ENCODE measurements around the gene TCAP. TPM values are rescaled to one million over a fixed set of nuclear protein-coding genes. Genes with fewer than 3 reads are reported as not detected.

TCAP gene
- polyA plus RNA-seq, 1 donor from 2014 or later: 3.7 TPM

GRCh38 chr17:39650121-39650579 is 15.0 kb upstream of the TCAP start:
- no peaks in the 10 kb centered on the region for H3K9me3 ChIP-seq (ENCODE audit: low read length)
- no peaks in the 10 kb centered on the region for H4K20me1 ChIP-seq (ENCODE audit: insufficient read depth)
- no peak overlapping the region for H3K4me2 ChIP-seq (ENCODE audit: low read length)
- H3K9me2 ChIP-seq (ENCODE audit: insufficient read depth, low read length): no peaks in the 10 kb centered on the region
- no peak for TF ChIP-seq EP300 (conservative IDR thresholded peaks at IDR 0.05; ENCODE audit: poor library complexity, severe bottlenecking)
- TF ChIP-seq REST (IDR thresholded peaks at IDR 0.05; ENCODE audit: borderline replicate concordance): no peak
- TF ChIP-seq CTCF (IDR thresholded peaks at IDR 0.05; ENCODE audit: poor library complexity, severe bottlenecking): no peak
- TF ChIP-seq TAF1 (IDR thresholded peaks at IDR 0.05; ENCODE audit: low read depth): no peak
- TF ChIP-seq RAD21 (conservative IDR thresholded peaks at IDR 0.05): no peak
- no peak for TF ChIP-seq POLR2AphosphoS5 (IDR thresholded peaks at IDR 0.05)
- TF ChIP-seq SMC3 (conservative IDR thresholded peaks at IDR 0.05; ENCODE audit: poor library complexity): no peak
- TF ChIP-seq MXI1 (conservative IDR thresholded peaks at IDR 0.05; ENCODE audit: poor library complexity, severe bottlenecking): no peak
- TF ChIP-seq EZH2 (IDR thresholded peaks at IDR 0.05; ENCODE audit: borderline replicate concordance, insufficient read depth, low read length, poor library complexity, severe bottlenecking): no peak
- no peaks in the 10 kb centered on the region for H3K79me2 ChIP-seq (replicated peaks; ENCODE audit: insufficient read depth, low read length)
- no peaks in the 10 kb centered on the region for H3K27me3 ChIP-seq (ENCODE audit: insufficient read depth, low read depth, low read length)
- no peak overlapping the region for H3K4me3 ChIP-seq (ENCODE audit: low read length)
- H3K9ac ChIP-seq (ENCODE audit: low read length): no peak overlapping the region
- H2AFZ ChIP-seq (ENCODE audit: low read depth, low read length): no peak overlapping the region
- no peaks in the 10 kb centered on the region for H3K36me3 ChIP-seq (ENCODE audit: insufficient read depth, low read length)
- no peaks in the 10 kb centered on the region for H3F3A ChIP-seq (ENCODE audit: insufficient read depth, low read length, poor library complexity, severe bottlenecking)
- no peak overlapping the region for H3K27ac ChIP-seq (ENCODE audit: low read length)

- Histone ChIP-seq H3K9me2 (ENCODE audit: insufficient read depth, low read length) (no peaks in the 10 kb centered on the region), H3F3A (ENCODE audit: insufficient read depth, low read length, poor library complexity, severe bottlenecking) (no peaks in the 10 kb centered on the region), H3K27me3 (ENCODE audit: insufficient read depth, low read depth, low read length) (no peaks in the 10 kb centered on the region), H2AFZ (ENCODE audit: low read depth, low read length) (no peak overlapping the region), H3K9ac (ENCODE audit: low read length) (no peak overlapping the region), H3K27ac (ENCODE audit: low read length) (no peak overlapping the region), H3K36me3 (ENCODE audit: insufficient read depth, low read length) (no peaks in the 10 kb centered on the region), H3K79me2 (replicated peaks; ENCODE audit: insufficient read depth, low read length) (no peaks in the 10 kb centered on the region), H3K4me2 (ENCODE audit: low read length) (no peak overlapping the region), H3K4me3 (ENCODE audit: low read length) (no peak overlapping the region), H4K20me1 (ENCODE audit: insufficient read depth) (no peaks in the 10 kb centered on the region), H3K9me3 (ENCODE audit: low read length) (no peaks in the 10 kb centered on the region)
- TF ChIP-seq CTCF (IDR thresholded peaks at IDR 0.05; ENCODE audit: poor library complexity, severe bottlenecking) (no peak), SMC3 (conservative IDR thresholded peaks at IDR 0.05; ENCODE audit: poor library complexity) (no peak), POLR2AphosphoS5 (IDR thresholded peaks at IDR 0.05) (no peak), TAF1 (IDR thresholded peaks at IDR 0.05; ENCODE audit: low read depth) (no peak), RAD21 (conservative IDR thresholded peaks at IDR 0.05) (no peak), EP300 (conservative IDR thresholded peaks at IDR 0.05; ENCODE audit: poor library complexity, severe bottlenecking) (no peak), EZH2 (IDR thresholded peaks at IDR 0.05; ENCODE audit: borderline replicate concordance, insufficient read depth, low read length, poor library complexity, severe bottlenecking) (no peak), MXI1 (conservative IDR thresholded peaks at IDR 0.05; ENCODE audit: poor library complexity, severe bottlenecking) (no peak), REST (IDR thresholded peaks at IDR 0.05; ENCODE audit: borderline replicate concordance) (no peak)
These were observed 13.1 kb upstream of the TCAP start for GRCh38 chr17:39651923-39652586.

Measured in neural cell (in vitro differentiated cells).